GM12801 (cell line): ENCODE measurements around the gene ZFP2.

ENCODE experiments used
- TF ChIP-seq, protein P1 (sequence below): IDR thresholded peaks from one replicate; pipeline ENCODE4 v1.5.1; 2011; ENCODE audit warnings: control low read depth; ENCODE audit not compliant: insufficient read length; ENCODE audit errors: extremely low read depth

ZFP2 gene

DNA sequence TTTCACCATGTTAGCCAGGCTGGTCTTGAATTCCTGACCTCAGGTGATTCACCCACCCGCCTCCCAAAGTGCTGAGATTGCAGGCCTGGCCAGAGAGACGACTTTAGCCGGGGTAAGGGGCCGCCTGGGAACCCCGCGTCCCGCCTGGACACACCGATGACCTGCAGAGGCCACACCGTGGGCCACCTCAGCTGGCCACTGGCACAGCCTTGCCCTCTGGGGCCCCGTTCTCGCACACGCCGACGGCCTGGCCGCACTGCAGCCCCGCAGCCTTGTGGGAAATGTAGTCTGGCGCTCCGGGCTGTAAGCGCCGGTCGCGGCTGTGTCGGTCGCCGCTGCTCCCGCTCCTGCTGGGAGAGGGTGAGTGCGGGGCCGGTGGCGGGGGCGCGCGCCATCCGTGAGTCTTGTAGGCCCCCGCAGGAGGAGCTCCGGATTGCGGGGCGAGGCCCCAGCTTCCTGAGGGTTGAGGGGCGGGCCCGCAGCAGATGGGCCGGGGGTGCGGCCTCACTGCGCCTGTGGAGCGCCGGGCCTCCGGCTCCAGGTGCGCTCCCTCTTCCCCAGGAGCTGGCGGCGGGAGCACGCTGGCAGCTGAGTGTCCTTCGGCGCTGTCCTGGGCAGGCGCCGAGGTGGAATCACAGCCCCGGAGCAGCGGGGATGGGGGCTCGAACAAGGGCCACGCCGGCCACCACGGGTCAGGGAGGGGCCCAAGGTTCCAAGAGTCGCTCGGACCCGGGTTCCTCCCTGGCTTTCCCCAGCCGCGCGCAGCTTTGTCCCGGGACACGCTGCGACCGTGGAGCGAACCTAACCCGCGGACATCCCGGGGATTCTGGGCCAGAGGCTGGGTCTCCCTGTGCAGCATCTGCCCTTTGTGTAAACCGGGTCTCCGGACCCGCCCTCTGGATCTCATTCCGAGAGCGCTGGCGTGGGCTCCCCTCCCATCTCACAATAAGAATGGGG, at the start of gene ZFP2:
Gene ZFP2, plus strand, starts transcription at position 299 of the 957 bp plus-strand sequence. CDS start 35,401 bp downstream, outside the sequence.
- TF ChIP-seq, protein P1, sequence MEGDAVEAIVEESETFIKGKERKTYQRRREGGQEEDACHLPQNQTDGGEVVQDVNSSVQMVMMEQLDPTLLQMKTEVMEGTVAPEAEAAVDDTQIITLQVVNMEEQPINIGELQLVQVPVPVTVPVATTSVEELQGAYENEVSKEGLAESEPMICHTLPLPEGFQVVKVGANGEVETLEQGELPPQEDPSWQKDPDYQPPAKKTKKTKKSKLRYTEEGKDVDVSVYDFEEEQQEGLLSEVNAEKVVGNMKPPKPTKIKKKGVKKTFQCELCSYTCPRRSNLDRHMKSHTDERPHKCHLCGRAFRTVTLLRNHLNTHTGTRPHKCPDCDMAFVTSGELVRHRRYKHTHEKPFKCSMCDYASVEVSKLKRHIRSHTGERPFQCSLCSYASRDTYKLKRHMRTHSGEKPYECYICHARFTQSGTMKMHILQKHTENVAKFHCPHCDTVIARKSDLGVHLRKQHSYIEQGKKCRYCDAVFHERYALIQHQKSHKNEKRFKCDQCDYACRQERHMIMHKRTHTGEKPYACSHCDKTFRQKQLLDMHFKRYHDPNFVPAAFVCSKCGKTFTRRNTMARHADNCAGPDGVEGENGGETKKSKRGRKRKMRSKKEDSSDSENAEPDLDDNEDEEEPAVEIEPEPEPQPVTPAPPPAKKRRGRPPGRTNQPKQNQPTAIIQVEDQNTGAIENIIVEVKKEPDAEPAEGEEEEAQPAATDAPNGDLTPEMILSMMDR: no peak

DNA sequence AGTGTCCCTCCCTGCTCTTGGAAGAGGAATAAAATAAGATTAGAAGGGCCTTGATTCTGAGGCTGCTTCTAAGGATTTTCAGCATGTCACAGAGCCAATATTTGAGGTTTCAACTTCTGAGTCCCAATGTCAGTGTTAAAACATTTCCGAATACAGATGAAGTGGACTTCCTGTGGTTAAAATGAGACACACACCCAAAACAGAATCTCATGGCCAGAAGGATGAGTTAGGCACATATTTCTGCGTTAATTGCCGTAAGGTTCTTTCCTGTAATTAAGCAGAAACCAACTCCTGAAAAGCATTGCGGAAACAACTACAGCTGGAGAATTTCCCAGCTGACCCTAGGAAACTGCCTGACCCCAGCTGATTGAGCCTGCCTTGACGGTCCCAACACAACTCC, 46.4 kb upstream of the ZFP2 start:
- TF ChIP-seq, protein P1: no peak

DNA sequence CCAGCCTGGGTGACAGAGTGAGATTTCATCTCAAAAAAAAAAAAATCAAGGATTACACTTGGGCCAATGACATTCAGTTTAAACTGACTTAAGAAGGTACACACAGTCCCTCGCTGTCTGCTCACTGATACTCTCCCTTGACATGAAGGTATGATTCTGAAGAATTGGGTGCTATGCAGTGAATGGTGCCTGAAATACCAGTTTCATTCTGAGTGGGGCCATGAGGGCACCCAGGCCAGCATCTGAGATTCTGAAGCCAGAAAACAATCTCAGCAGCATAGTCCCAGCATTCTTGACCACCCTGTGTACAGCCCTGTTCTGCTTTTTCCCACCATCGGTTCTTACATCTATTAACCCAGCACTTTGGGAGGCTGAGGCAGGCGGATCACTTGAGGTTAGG, 43.8 kb upstream of the ZFP2 start:
- TF ChIP-seq, protein P1: no peak

DNA sequence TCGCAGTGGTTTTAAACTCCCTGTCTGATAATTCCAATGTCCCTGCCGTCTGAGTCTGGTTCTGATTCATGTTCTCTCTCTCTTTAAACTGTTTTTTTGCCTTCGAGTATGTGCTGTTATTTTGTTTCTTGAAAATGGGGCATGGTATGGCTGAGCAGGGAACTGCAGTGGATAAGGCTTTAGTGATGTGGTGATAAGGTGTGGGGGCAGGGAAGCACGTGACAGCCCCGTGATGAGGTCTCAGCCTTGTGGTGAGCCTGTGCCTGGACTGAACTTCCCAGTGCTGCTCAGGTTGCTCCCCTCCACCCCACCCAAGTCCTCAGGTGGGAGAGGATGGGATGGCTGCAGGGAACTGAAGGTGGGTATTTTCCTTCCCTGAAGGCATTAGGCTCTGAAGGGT, 41.4 kb upstream of the ZFP2 start:
- TF ChIP-seq, protein P1: no peak

DNA sequence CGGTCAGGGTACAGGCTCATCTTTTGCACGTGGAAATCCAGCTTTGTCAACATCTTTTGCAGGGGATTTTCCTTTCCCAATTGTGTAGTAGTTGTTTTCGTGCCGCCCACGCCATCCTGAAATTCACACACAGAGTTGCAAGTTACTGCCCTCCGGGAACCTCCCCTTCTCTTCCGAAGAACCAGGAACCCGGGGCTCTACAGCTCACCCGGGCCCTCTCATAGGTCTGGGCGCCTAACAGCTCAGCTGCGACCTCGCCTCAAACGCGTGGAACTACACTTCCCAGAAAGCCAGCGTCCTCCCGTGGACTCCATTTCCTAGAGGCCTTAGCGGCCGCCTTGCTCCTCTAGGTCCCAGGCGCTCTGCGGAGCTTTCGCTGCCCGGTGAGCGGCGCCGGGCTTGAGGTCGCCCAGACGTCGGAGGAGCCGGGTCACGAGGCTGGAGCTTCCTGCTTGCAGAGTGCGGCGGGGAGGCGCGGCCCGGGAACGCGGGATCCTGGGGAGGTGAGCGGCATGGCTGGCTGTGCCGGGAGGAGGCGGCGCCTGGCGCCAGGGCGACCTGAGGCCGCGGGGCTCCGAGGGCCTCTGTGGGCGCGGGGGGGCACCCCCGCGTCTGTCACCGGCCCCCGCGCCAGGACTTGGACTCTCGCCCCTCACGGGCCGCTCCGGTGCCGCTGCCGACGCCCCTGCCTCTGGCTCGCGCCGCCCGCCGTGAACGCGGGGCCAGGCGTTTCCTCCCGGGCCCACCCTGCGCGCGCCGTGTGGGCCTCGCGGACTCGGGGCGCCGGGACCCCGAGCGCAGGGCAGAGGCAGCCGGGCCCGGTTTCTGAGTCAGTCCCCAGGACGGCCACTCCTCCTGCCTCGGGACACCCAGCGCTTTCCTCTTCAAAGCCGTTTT, 35.8 kb upstream of the ZFP2 start, which contains the start of gene ZNF354B:
Gene ZNF354B, plus strand, starts transcription at position 329 of the 897 bp plus-strand sequence. CDS start 1,095 bp downstream, outside the sequence.
- TF ChIP-seq, protein P1: no peak

DNA sequence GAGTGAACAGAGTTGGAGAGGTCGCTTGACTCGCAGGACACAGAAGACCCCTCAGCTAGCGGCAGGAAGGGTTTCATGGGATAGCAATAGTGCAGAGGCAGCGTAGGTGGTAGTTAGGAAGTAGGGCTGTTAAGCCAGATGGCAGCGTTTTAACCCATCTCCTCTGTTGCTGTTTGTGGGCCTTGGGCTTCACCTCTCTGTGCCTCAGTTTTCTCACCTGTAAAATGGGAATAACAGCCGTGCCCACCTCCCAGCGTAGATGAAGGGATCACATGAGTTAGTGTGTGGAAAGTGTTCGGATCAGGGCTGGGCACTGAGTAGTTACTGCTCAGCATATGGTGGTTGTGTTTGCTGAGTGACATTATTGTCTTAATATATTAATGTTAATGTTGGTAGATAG, 34.1 kb upstream of the ZFP2 start:
- TF ChIP-seq, protein P1: no peak

DNA sequence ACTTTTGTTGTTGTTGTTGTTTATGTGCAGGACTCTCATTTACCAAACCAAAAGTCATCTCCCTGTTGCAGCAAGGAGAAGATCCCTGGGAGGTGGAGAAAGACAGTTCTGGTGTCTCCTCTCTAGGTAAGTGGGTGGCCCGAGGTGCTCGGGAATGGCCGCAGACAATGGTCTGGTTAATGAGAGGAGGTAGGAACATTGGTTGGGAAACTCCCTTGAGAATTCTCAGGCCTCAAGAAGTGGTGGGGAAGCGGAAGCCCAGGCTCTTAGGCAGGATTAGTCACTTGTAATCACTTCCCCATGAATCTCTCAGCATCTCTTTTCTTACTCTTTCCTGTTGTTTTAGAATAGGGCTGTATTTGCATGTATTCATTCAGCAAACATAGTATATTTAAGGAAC, 28.8 kb upstream of the ZFP2 start:
- TF ChIP-seq, protein P1: no peak
